MM.1S (cell line): ENCODE data around the gene ZNF451.

Experiments
- DNase-seq: peaks from one replicate; pipeline ENCODE4 v3.0.0-alpha.2; 2015
- H2AFZ ChIP-seq: fragments of 300-600 bp; sonication (generic); 2 replicates; pipeline ENCODE4 v1.6.0; 2016; ENCODE audit warnings: antibody characterized with exemption, low read length
- H3F3A ChIP-seq: fragments of 300-600 bp; sonication (generic); 2 replicates; pipeline ENCODE4 v1.6.1; 2016; ENCODE audit warnings: mild to moderate bottlenecking, antibody characterized with exemption, low read length, moderate library complexity, mixed read lengths; ENCODE audit not compliant: insufficient read depth
- H3K27ac ChIP-seq: fragments of 300-600 bp; sonication (generic); 2 replicates; pipeline ENCODE4 v1.5.1; 2016; ENCODE audit warnings: mild to moderate bottlenecking, low read length
- H3K27me3 ChIP-seq: fragments of 300-600 bp; sonication (generic); replicated peaks from 2 replicates; pipeline ENCODE4 v1.6.0; 2016; ENCODE audit warnings: low read length; ENCODE audit not compliant: insufficient read depth
- H3K36me3 ChIP-seq: fragments of 300-600 bp; sonication (generic); replicated peaks from 2 replicates; pipeline ENCODE4 v1.6.1; 2016; ENCODE audit warnings: mild to moderate bottlenecking, low read length, mixed read lengths; ENCODE audit not compliant: insufficient read depth
- H3K4me1 ChIP-seq: fragments of 300-600 bp; sonication (generic); 2 replicates; pipeline ENCODE4 v1.6.1; 2016; ENCODE audit warnings: low read length, mixed read lengths
- H3K4me2 ChIP-seq: fragments of 300-600 bp; sonication (generic); 2 replicates; pipeline ENCODE4 v1.6.0; 2016; ENCODE audit warnings: low read depth, low read length
- H3K4me3 ChIP-seq: fragments of 300-600 bp; sonication (generic); 2 replicates; pipeline ENCODE4 v1.5.1; 2016; ENCODE audit warnings: low read length, mixed read lengths
- H3K79me2 ChIP-seq: fragments of 300-600 bp; sonication (generic); 2 replicates; pipeline ENCODE4 v1.6.1; 2016; ENCODE audit warnings: mixed run types, low read length, mixed read lengths
- H3K9ac ChIP-seq: fragments of 300-600 bp; sonication (generic); 2 replicates; pipeline ENCODE4 v1.6.1; 2016; ENCODE audit warnings: low read length, mixed read lengths
- H3K9me2 ChIP-seq: fragments of 300-600 bp; sonication (generic); replicated peaks from 2 replicates; pipeline ENCODE4 v1.6.1; 2016; ENCODE audit warnings: mild to moderate bottlenecking, low read length, mixed read lengths; ENCODE audit not compliant: insufficient read depth
- H3K9me3 ChIP-seq: fragments of 300-600 bp; sonication (generic); replicated peaks from 2 replicates; pipeline ENCODE4 v1.6.1; 2016; ENCODE audit warnings: mild to moderate bottlenecking, low read length, mixed read lengths; ENCODE audit not compliant: insufficient read depth
- H4K20me1 ChIP-seq: fragments of 300-600 bp; sonication (generic); 2 replicates; pipeline ENCODE4 v1.6.1; 2016; ENCODE audit warnings: mild to moderate bottlenecking, low read length, moderate library complexity, mixed read lengths; ENCODE audit not compliant: insufficient read depth
- EZH2 ChIP-seq: fragments of 300-600 bp; sonication (generic); optimal IDR thresholded peaks from 2 replicates; pipeline ENCODE3; 2017; ENCODE audit warnings: low read depth, mild to moderate bottlenecking, antibody characterized with exemption, low read length, mixed read lengths
- EZH2phosphoT487 ChIP-seq: fragments of 300-600 bp; sonication (generic); IDR thresholded peaks from 2 replicates; pipeline ENCODE4 v1.6.1; 2018; ENCODE audit warnings: antibody characterized with exemption, low read length
- TF ChIP-seq, protein P1 (sequence below): fragments of 300-600 bp; sonication (generic); IDR thresholded peaks from 2 replicates; pipeline ENCODE4 v1.5.1; 2016; ENCODE audit warnings: antibody characterized with exemption, low read length, mixed read lengths

Gene ZNF451

DNA sequence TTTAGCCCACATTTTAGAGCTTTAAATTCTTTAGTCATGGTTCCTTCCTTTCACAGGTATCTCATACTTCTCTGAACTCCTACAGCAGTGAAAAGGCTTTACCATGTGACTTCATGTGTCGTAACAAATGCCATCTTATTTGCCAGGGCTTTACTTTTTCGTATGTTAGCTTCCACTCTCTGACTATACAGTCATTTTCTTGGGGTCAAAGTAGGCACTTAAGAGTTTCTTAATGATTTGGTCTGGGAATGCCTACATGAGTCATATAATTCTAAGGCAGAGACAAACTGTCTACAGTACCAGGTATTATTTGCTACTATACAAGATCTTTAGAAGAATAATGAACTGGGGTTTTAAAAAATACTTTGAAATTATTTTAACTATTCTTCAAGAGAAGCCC, 117.2 kb downstream of the ZNF451 start:
- H3K79me2 ChIP-seq: no peaks in the 10 kb centered on the region
- no peak for DNase-seq
- H3F3A ChIP-seq: no peaks in the 10 kb centered on the region
- H3K27ac ChIP-seq: no peak overlapping the region
- no peaks in the 10 kb centered on the region for H3K9me3 ChIP-seq
- no peaks in the 10 kb centered on the region for H3K36me3 ChIP-seq
- peaks cover 4% of the 10 kb centered on the region; the same call in 1 of the 2 replicates for H3K4me1 ChIP-seq
- no peaks in the 10 kb centered on the region for H4K20me1 ChIP-seq
- H3K4me3 ChIP-seq: no peak overlapping the region
- H2AFZ ChIP-seq: no peak overlapping the region
- H3K27me3 ChIP-seq: no peaks in the 10 kb centered on the region
- H3K9me2 ChIP-seq: no peaks in the 10 kb centered on the region
- no peak overlapping the region for H3K4me2 ChIP-seq
- TF ChIP-seq EZH2 (no peak), EZH2phosphoT487 (no peak)
- TF ChIP-seq, protein P1, sequence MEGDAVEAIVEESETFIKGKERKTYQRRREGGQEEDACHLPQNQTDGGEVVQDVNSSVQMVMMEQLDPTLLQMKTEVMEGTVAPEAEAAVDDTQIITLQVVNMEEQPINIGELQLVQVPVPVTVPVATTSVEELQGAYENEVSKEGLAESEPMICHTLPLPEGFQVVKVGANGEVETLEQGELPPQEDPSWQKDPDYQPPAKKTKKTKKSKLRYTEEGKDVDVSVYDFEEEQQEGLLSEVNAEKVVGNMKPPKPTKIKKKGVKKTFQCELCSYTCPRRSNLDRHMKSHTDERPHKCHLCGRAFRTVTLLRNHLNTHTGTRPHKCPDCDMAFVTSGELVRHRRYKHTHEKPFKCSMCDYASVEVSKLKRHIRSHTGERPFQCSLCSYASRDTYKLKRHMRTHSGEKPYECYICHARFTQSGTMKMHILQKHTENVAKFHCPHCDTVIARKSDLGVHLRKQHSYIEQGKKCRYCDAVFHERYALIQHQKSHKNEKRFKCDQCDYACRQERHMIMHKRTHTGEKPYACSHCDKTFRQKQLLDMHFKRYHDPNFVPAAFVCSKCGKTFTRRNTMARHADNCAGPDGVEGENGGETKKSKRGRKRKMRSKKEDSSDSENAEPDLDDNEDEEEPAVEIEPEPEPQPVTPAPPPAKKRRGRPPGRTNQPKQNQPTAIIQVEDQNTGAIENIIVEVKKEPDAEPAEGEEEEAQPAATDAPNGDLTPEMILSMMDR: no peak
- no peak overlapping the region for H3K9ac ChIP-seq

DNA sequence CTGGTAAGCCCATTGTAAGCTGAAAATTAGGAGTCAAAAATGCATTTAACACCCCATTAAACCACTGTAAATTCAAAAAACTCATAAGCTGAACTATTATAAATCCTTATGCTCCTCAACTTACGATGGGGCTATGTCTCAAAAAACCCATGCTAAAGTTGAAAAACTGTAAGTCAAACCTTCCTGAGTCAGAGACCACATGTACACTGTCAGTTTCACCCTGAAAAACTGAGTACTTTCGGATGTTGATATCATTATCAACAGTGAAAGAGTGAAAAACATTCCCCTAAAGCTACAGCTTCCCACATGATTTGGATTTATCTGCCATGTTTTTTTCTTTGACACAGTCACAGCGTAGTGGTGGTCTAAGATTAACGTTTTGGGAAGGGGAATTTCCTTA, 117.9 kb downstream of the ZNF451 start:
- Histone ChIP-seq H3F3A (no peaks in the 10 kb centered on the region), H3K4me3 (no peak overlapping the region), H3K9me2 (no peaks in the 10 kb centered on the region), H3K36me3 (no peaks in the 10 kb centered on the region), H4K20me1 (no peaks in the 10 kb centered on the region), H3K9me3 (no peaks in the 10 kb centered on the region), H3K4me2 (no peak overlapping the region), H2AFZ (no peak overlapping the region), H3K9ac (no peak overlapping the region), H3K27ac (no peak overlapping the region), H3K79me2 (no peaks in the 10 kb centered on the region), H3K4me1 (peaks cover 4% of the 10 kb centered on the region; the same call in 1 of the 2 replicates), H3K27me3 (no peaks in the 10 kb centered on the region)
- DNase-seq: no peak
- no peak for TF ChIP-seq EZH2phosphoT487

DNA sequence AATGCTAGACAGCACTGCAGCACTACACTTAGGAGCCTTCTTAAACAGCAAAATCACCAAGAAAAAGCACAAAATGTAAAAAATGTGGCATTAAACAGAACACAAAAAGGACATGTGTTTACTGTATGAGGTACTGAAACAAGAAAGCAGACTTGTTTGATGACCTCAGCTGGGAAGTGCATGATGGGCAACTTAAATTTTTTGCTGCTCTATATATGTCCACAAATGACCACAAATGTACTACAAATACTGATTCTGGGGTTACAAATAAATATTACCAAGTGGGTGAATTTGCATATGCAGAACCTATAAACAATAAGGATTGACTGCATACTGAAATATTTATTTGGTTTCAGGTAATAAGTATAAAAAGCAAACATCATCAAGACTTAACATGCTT, 119.0 kb downstream of the ZNF451 start:
- Histone ChIP-seq H4K20me1 (no peaks in the 10 kb centered on the region), H3K79me2 (no peaks in the 10 kb centered on the region; the same call in 1 of the 2 replicates)

DNA sequence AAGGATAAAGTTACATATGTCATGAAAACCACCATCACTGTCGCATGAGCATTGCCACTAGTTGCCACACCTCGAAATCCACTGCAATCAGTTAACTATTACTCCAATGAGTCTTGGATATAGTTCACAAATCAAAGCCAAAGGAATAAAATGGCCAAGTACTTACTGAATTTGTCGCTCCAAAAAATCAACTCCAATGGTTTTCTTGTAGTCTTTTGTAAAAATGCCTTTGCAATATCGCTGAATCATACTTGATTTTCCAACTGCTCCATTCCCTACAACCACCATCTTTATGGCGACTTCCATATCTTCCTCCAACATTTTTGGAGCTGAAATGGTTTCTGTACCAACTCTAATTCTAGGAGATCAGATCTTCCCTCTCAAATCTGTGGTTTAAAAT, 120.1 kb downstream of the ZNF451 start:
- H3K79me2 ChIP-seq: no peaks in the 10 kb centered on the region; the same call in 1 of the 2 replicates
- no peaks in the 10 kb centered on the region for H3F3A ChIP-seq
- H3K27ac ChIP-seq: no peak overlapping the region
- H4K20me1 ChIP-seq: no peaks in the 10 kb centered on the region
- H3K9me3 ChIP-seq: no peaks in the 10 kb centered on the region
- H3K36me3 ChIP-seq: no peaks in the 10 kb centered on the region
- no peak overlapping the region for H3K4me2 ChIP-seq
- no peaks in the 10 kb centered on the region for H3K9me2 ChIP-seq
- H3K27me3 ChIP-seq: no peaks in the 10 kb centered on the region
- peaks cover 4% of the 10 kb centered on the region; the same call in 1 of the 2 replicates for H3K4me1 ChIP-seq
- TF ChIP-seq, protein P1: no peak
- no peak for TF ChIP-seq EZH2
- TF ChIP-seq EZH2phosphoT487: no peak
- no peak for DNase-seq
- H3K4me3 ChIP-seq: no peak overlapping the region
- no peak overlapping the region for H2AFZ ChIP-seq
- H3K9ac ChIP-seq: no peak overlapping the region

More for the DNA sequence above, 119.0 kb downstream of the ZNF451 start:
- H3K4me2 ChIP-seq: no peak overlapping the region
- no peaks in the 10 kb centered on the region for H3K9me3 ChIP-seq
- no peaks in the 10 kb centered on the region for H3K27me3 ChIP-seq
- no peak overlapping the region for H3K27ac ChIP-seq
- no peaks in the 10 kb centered on the region for H3K9me2 ChIP-seq
- H3F3A ChIP-seq: no peaks in the 10 kb centered on the region
- H3K9ac ChIP-seq: no peak overlapping the region
- DNase-seq: peak; percentile 20
- TF ChIP-seq EZH2 (no peak), EZH2phosphoT487 (no peak)
- TF ChIP-seq, protein P1: no peak
- H2AFZ ChIP-seq: no peak overlapping the region
- peaks cover 4% of the 10 kb centered on the region; the same call in 1 of the 2 replicates for H3K4me1 ChIP-seq
- H3K36me3 ChIP-seq: no peaks in the 10 kb centered on the region
- no peak overlapping the region for H3K4me3 ChIP-seq
